HepG2 (cell line): ENCODE results near the gene NUDT15.

Experiments
- ESRRA ChIP-seq: sonication (generic); formaldehyde crosslinking; IDR thresholded peaks from 2 replicates; pipeline ENCODE4 v1.5.1; 2020; ENCODE audit warnings: mild to moderate bottlenecking, low read depth, missing genetic modification reagents
- EZH2 ChIP-seq: conservative IDR thresholded peaks from 2 replicates; pipeline ENCODE4 v1.6.1; 2012; ENCODE audit warnings: mild to moderate bottlenecking, low read depth, low read length, moderate library complexity
- GABPA ChIP-seq, 2 experiments: IDR thresholded peaks; 2 replicates each; pipeline ENCODE4 v1.6.1; 2011 to 2016; ENCODE audit warnings: low read depth in 2 of 2, low read length in 1 of 2, missing biosample characterization in 1 of 2, missing genetic modification characterization in 1 of 2
- KDM1A ChIP-seq: IDR thresholded peaks from 2 replicates; pipeline ENCODE4 v1.6.1; 2016; ENCODE audit warnings: missing compliant biosample characterization
- TP53 ChIP-seq: sonication (generic); formaldehyde crosslinking; conservative IDR thresholded peaks from 2 replicates; pipeline ENCODE4 v1.4.0; 2020; ENCODE audit warnings: missing genetic modification reagents
- ZNF382 ChIP-seq: sonication (generic); formaldehyde crosslinking; IDR thresholded peaks from 2 replicates; pipeline ENCODE4 v1.5.0; 2020; ENCODE audit warnings: missing genetic modification reagents, mild to moderate bottlenecking, borderline replicate concordance
- ZNF512B ChIP-seq: sonication (generic); formaldehyde crosslinking; IDR thresholded peaks from 2 replicates; pipeline ENCODE4 v1.5.1; 2020; ENCODE audit warnings: missing genetic modification reagents, mild to moderate bottlenecking, borderline replicate concordance
- ZNF609 ChIP-seq: sonication (generic); formaldehyde crosslinking; IDR thresholded peaks from 2 replicates; pipeline ENCODE4 v1.4.0; 2020; ENCODE audit warnings: mild to moderate bottlenecking, missing genetic modification reagents, borderline replicate concordance

- TF ChIP-seq ZNF512B (no peak), EZH2 (no peak), KDM1A (CRISPR knock-in tag) (no peak), GABPA (IDR thresholded peaks at IDR 0.05; ENCODE audit: low read depth, low read length) (no peak), GABPA (CRISPR knock-in tag; IDR thresholded peaks at IDR 0.05; ENCODE audit: low read depth) (no peak), TP53 (CRISPR knock-in tag) (no peak), ZNF382 (CRISPR knock-in tag) (no peak), ESRRA (CRISPR knock-in tag) (no peak), ZNF609 (CRISPR knock-in tag) (no peak)
These were observed 31.4 kb downstream of the NUDT15 start for GRCh38 chr13:48068952-48069351.
